ENCODE results near the gene ELL2. TPM values are rescaled to one million over a fixed set of nuclear protein-coding genes. Genes with fewer than 3 reads are reported as not detected.

Gene ELL2
- total RNA-seq, 4 donors from 2014 or later: 72.2 to 87.6 (median 79.6) TPM

GRCh38 chr5:95876782-95877181 is 84.9 kb downstream of the ELL2 start:
- TF ChIP-seq EP300 (IDR thresholded peaks at IDR 0.05): no peak
- TF ChIP-seq POLR2A (IDR thresholded peaks at IDR 0.05): no peak
- TF ChIP-seq CTCF (IDR thresholded peaks at IDR 0.05): no peak
- H3K36me3 ChIP-seq: no peaks in the 10 kb centered on the region
- H3K27ac ChIP-seq: no peak overlapping the region
- H3K27me3 ChIP-seq: no peaks in the 10 kb centered on the region
- H3K9me3 ChIP-seq: no peaks in the 10 kb centered on the region
- H3K4me1 ChIP-seq: no peaks in the 10 kb centered on the region
- WGBS, 2 donors: 84 to 91% methylated on average over 2 of the region's 2 CpGs
- no peak overlapping the region for H3K4me3 ChIP-seq
- no peak for DNase-seq (ENCODE audit: low spot score in 2 of 2)

- 85% methylated on average over 3 of the region's 3 CpGs for WGBS, 2 donors
- Histone ChIP-seq H3K9me3 (no peaks in the 10 kb centered on the region), H3K4me1 (peaks cover 0 to 10% (median 3%) of the 10 kb centered on the region in 4 donors), H3K27ac (no peak overlapping the region), H3K27me3 (no peaks in the 10 kb centered on the region), H3K36me3 (no peaks in the 10 kb centered on the region), H3K4me3 (no peak overlapping the region)
- TF ChIP-seq EP300 (IDR thresholded peaks at IDR 0.05): no peak
- no peak for TF ChIP-seq CTCF (IDR thresholded peaks at IDR 0.05)
- no peak for TF ChIP-seq POLR2A (IDR thresholded peaks at IDR 0.05)
- DNase-seq (ENCODE audit: low spot score in 2 of 2): no peak
Observed at GRCh38 chr5:95874246-95874645, 87.4 kb downstream of the ELL2 start.

- 70 to 80% methylated on average over 4 of the region's 4 CpGs for WGBS, 2 donors
- DNase-seq (ENCODE audit: low spot score in 2 of 2): no peak
- H3K27me3 ChIP-seq: no peaks in the 10 kb centered on the region
- peaks cover 0 to 10% (median 3%) of the 10 kb centered on the region in 4 donors for H3K4me1 ChIP-seq
- H3K36me3 ChIP-seq: no peaks in the 10 kb centered on the region
- TF ChIP-seq EP300 (IDR thresholded peaks at IDR 0.05) (no peak), POLR2A (IDR thresholded peaks at IDR 0.05) (no peak), CTCF (IDR thresholded peaks at IDR 0.05) (no peak)
- H3K27ac ChIP-seq: no peak overlapping the region
- H3K9me3 ChIP-seq: no peaks in the 10 kb centered on the region
- no peak overlapping the region for H3K4me3 ChIP-seq
Observed at GRCh38 chr5:95873351-95873750, 88.3 kb downstream of the ELL2 start.

- no peaks in the 10 kb centered on the region for H3K27me3 ChIP-seq
- WGBS, 2 donors: 75 to 78% methylated on average over 6 of the region's 6 CpGs
- peaks cover 0 to 10% (median 3%) of the 10 kb centered on the region in 4 donors for H3K4me1 ChIP-seq
- TF ChIP-seq POLR2A (IDR thresholded peaks at IDR 0.05) (no peak), CTCF (IDR thresholded peaks at IDR 0.05) (no peak), EP300 (IDR thresholded peaks at IDR 0.05) (no peak)
- H3K9me3 ChIP-seq: no peaks in the 10 kb centered on the region
- H3K36me3 ChIP-seq: no peaks in the 10 kb centered on the region
- no peak overlapping the region for H3K27ac ChIP-seq
- no peak for DNase-seq (ENCODE audit: low spot score in 2 of 2)
- H3K4me3 ChIP-seq: no peak overlapping the region
Observed at GRCh38 chr5:95872346-95873268, 89.0 kb downstream of the ELL2 start.

- Histone ChIP-seq H3K27ac (peak overlapping the region in 1 of 4 donors; percentile 26), H3K9me3 (no peaks in the 10 kb centered on the region), H3K27me3 (no peaks in the 10 kb centered on the region), H3K4me3 (no peak overlapping the region), H3K36me3 (no peaks in the 10 kb centered on the region), H3K4me1 (peaks cover 0 to 10% (median 5%) of the 10 kb centered on the region in 4 donors)
- no peak for TF ChIP-seq CTCF (IDR thresholded peaks at IDR 0.05)
- no peak for TF ChIP-seq POLR2A (IDR thresholded peaks at IDR 0.05)
- DNase-seq (ENCODE audit: low spot score in 2 of 2): no peak
- WGBS, 2 donors: 97% methylated on average over 9 of the region's 9 CpGs
Observed at GRCh38 chr5:95871146-95871806, 90.4 kb downstream of the ELL2 start.
